Neural cell (in vitro differentiated cells): ENCODE measurements around the gene MAOB.

Experiments used
- POLR2AphosphoS5 ChIP-seq: IDR thresholded peaks from 2 replicates; pipeline ENCODE4 v1.6.1; 2012
- TAF1 ChIP-seq: IDR thresholded peaks from 2 replicates; pipeline ENCODE4 v1.6.1; 2012; ENCODE audit warnings: low read depth
- TF ChIP-seq, protein P1 (sequence below): fragments of 450-650 bp; IDR thresholded peaks from 2 replicates; pipeline ENCODE4 v1.5.1; 2014; ENCODE audit warnings: antibody characterized with exemption, mild to moderate bottlenecking, moderate library complexity; ENCODE audit not compliant: poor library complexity, severe bottlenecking
- TF ChIP-seq, protein P2 (sequence below): IDR thresholded peaks from 2 replicates; pipeline ENCODE4 v1.6.1; 2012; ENCODE audit warnings: borderline replicate concordance

DNA sequence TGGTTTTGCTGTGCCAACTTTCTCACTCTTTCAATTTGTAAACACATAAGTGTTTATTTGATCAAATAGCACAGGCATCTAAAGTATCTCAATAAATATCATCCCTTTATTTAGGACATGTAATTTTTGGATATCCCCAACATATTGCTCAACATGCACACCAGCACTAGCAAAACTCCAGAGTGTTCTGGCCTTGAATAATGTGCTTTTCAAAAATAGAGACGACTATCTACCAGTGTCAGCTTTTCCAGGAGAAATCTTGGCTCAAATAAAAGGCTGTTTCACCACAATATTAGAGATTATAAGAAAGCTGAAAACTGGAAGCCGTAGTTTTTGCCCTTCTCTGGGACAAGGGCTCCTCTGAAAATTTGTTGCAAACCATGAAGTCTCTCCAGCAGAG, 67.0 kb downstream of the MAOB start:
- TF ChIP-seq, protein P1, sequence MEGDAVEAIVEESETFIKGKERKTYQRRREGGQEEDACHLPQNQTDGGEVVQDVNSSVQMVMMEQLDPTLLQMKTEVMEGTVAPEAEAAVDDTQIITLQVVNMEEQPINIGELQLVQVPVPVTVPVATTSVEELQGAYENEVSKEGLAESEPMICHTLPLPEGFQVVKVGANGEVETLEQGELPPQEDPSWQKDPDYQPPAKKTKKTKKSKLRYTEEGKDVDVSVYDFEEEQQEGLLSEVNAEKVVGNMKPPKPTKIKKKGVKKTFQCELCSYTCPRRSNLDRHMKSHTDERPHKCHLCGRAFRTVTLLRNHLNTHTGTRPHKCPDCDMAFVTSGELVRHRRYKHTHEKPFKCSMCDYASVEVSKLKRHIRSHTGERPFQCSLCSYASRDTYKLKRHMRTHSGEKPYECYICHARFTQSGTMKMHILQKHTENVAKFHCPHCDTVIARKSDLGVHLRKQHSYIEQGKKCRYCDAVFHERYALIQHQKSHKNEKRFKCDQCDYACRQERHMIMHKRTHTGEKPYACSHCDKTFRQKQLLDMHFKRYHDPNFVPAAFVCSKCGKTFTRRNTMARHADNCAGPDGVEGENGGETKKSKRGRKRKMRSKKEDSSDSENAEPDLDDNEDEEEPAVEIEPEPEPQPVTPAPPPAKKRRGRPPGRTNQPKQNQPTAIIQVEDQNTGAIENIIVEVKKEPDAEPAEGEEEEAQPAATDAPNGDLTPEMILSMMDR, result no peak
- TF ChIP-seq POLR2AphosphoS5, result no peak
- TF ChIP-seq, protein P2, sequence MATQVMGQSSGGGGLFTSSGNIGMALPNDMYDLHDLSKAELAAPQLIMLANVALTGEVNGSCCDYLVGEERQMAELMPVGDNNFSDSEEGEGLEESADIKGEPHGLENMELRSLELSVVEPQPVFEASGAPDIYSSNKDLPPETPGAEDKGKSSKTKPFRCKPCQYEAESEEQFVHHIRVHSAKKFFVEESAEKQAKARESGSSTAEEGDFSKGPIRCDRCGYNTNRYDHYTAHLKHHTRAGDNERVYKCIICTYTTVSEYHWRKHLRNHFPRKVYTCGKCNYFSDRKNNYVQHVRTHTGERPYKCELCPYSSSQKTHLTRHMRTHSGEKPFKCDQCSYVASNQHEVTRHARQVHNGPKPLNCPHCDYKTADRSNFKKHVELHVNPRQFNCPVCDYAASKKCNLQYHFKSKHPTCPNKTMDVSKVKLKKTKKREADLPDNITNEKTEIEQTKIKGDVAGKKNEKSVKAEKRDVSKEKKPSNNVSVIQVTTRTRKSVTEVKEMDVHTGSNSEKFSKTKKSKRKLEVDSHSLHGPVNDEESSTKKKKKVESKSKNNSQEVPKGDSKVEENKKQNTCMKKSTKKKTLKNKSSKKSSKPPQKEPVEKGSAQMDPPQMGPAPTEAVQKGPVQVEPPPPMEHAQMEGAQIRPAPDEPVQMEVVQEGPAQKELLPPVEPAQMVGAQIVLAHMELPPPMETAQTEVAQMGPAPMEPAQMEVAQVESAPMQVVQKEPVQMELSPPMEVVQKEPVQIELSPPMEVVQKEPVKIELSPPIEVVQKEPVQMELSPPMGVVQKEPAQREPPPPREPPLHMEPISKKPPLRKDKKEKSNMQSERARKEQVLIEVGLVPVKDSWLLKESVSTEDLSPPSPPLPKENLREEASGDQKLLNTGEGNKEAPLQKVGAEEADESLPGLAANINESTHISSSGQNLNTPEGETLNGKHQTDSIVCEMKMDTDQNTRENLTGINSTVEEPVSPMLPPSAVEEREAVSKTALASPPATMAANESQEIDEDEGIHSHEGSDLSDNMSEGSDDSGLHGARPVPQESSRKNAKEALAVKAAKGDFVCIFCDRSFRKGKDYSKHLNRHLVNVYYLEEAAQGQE, result no peak
- TF ChIP-seq TAF1, result no peak
